DOHH2 (cell line): Measurements from ENCODE around the gene GRID1.
A peak's percentile ranks its signal among the peaks of the same experiment; 100 is the strongest.

Experiments
- H3F3A ChIP-seq: fragments of 200-600 bp; sonication (generic), shearing (Covaris generic); 2 replicates; pipeline ENCODE4 v1.6.0; 2016; ENCODE audit warnings: antibody characterized with exemption, mild to moderate bottlenecking; ENCODE audit not compliant: control insufficient read depth, insufficient read depth
- H3K27ac ChIP-seq: fragments of 200-600 bp; sonication (generic); 2 replicates; pipeline ENCODE4 v1.5.1; 2014; ENCODE audit warnings: low read depth, mild to moderate bottlenecking, low read length, moderate library complexity
- H3K27me3 ChIP-seq: fragments of 200-600 bp; sonication (generic); 2 replicates; pipeline ENCODE4 v1.6.1; 2014; ENCODE audit warnings: mild to moderate bottlenecking, low read length, mixed read lengths; ENCODE audit not compliant: control insufficient read depth
- H3K36me3 ChIP-seq: fragments of 200-600 bp; sonication (generic); 2 replicates; pipeline ENCODE4 v1.6.1; 2014; ENCODE audit warnings: mild to moderate bottlenecking, low read length, moderate library complexity, mixed read lengths; ENCODE audit not compliant: control insufficient read depth
- H3K4me1 ChIP-seq: fragments of 200-600 bp; sonication (generic); 2 replicates; pipeline ENCODE4 v1.6.1; 2014; ENCODE audit warnings: mild to moderate bottlenecking, low read length, mixed read lengths; ENCODE audit not compliant: control insufficient read depth
- H3K4me2 ChIP-seq: fragments of 200-600 bp; sonication (generic); 2 replicates; pipeline ENCODE4 v1.6.0; 2014; ENCODE audit warnings: mild to moderate bottlenecking, low read length, moderate library complexity
- H3K4me3 ChIP-seq: fragments of 200-600 bp; sonication (generic); 2 replicates; pipeline ENCODE4 v1.5.1; 2014; ENCODE audit warnings: mild to moderate bottlenecking, low read length, mixed read lengths
- H3K79me2 ChIP-seq: fragments of 200-600 bp; sonication (generic); 2 replicates; pipeline ENCODE4 v1.6.1; 2014; ENCODE audit warnings: mild to moderate bottlenecking, low read length, mixed read lengths; ENCODE audit not compliant: control insufficient read depth
- H3K9me2 ChIP-seq: fragments of 200-600 bp; sonication (generic); replicated peaks from 2 replicates; pipeline ENCODE4 v1.6.1; 2014; ENCODE audit warnings: mild to moderate bottlenecking, low read length, mixed read lengths; ENCODE audit not compliant: control insufficient read depth
- H3K9me3 ChIP-seq: fragments of 200-600 bp; sonication (generic); 2 replicates; pipeline ENCODE4 v1.6.1; 2014; ENCODE audit warnings: antibody characterized with exemption, low read length, mixed read lengths; ENCODE audit not compliant: control insufficient read depth, insufficient read depth
- H4K20me1 ChIP-seq: fragments of 200-600 bp; sonication (generic); 2 replicates; pipeline ENCODE4 v1.6.0; 2014; ENCODE audit warnings: low read depth, mild to moderate bottlenecking, antibody characterized with exemption, low read length, moderate library complexity; ENCODE audit not compliant: control insufficient read depth, insufficient read depth
- EZH2phosphoT487 ChIP-seq: fragments of 200-600 bp; sonication (generic); IDR thresholded peaks from 2 replicates; pipeline ENCODE4 v1.6.1; 2017; ENCODE audit warnings: borderline replicate concordance, mild to moderate bottlenecking, antibody characterized with exemption, low read length, moderate library complexity, mixed read lengths
- TF ChIP-seq, protein P1 (sequence below): fragments of 200-600 bp; sonication (generic); IDR thresholded peaks from one replicate; pipeline ENCODE4 v1.5.1; 2014; ENCODE audit warnings: antibody characterized with exemption, mild to moderate bottlenecking, low read depth, low read length; ENCODE audit not compliant: poor library complexity, severe bottlenecking

The GRID1 gene

DNA sequence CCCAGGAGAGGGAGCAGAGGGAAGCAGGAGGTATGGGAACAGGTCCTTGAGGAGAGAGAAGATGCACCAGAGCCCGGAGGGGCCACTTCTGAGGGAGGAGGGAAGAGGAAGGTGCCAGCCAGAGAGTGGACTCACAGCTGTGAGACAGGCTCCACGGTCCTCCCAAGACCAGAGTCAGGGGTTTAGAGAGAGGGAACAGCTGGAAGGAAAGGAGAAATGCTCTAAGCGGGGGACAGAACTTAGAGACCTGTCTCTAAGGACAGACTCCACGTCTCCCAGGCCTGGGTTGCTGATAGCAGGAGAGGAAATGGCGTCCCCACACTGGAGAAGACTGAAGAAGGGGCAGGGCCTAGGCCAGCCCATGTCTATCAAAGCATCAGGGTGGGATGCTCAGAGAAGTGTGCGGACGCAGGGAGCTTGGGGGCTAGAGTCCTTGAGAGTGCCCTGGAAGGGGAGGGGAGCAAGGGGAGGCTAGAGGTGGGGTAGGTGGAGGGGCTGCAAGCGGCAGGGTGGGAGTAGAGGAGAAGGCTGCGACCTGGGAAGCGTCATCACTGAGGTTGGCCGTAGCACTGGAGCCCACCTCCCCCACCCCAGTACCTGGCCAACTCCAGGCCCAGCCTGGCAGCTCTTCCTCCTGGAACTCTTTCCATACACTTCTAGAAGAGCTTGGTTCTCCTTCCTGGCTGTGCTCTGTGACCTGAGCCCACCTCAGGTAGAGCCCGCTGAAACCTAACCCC lies 25.6 kb upstream of the GRID1 start:
- Histone ChIP-seq H3K27me3 (no peaks in the 10 kb centered on the region), H3K36me3 (peaks cover 23% of the 10 kb centered on the region), H4K20me1 (no peaks in the 10 kb centered on the region), H3K4me3 (peak overlapping the region; percentile 84), H3K9me3 (no peaks in the 10 kb centered on the region), H3K27ac (peak overlapping the region; percentile 84), H3K4me2 (peak overlapping the region; percentile 96), H3F3A (0 out of 2 replicates have a peak, but pooled peaks cover 4% of the 10 kb centered on the region), H3K79me2 (peaks cover 20% of the 10 kb centered on the region), H3K9me2 (no peaks in the 10 kb centered on the region), H3K4me1 (peaks cover 78% of the 10 kb centered on the region)
- TF ChIP-seq, protein P1, sequence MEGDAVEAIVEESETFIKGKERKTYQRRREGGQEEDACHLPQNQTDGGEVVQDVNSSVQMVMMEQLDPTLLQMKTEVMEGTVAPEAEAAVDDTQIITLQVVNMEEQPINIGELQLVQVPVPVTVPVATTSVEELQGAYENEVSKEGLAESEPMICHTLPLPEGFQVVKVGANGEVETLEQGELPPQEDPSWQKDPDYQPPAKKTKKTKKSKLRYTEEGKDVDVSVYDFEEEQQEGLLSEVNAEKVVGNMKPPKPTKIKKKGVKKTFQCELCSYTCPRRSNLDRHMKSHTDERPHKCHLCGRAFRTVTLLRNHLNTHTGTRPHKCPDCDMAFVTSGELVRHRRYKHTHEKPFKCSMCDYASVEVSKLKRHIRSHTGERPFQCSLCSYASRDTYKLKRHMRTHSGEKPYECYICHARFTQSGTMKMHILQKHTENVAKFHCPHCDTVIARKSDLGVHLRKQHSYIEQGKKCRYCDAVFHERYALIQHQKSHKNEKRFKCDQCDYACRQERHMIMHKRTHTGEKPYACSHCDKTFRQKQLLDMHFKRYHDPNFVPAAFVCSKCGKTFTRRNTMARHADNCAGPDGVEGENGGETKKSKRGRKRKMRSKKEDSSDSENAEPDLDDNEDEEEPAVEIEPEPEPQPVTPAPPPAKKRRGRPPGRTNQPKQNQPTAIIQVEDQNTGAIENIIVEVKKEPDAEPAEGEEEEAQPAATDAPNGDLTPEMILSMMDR, result no peak
- no peak for TF ChIP-seq EZH2phosphoT487

DNA sequence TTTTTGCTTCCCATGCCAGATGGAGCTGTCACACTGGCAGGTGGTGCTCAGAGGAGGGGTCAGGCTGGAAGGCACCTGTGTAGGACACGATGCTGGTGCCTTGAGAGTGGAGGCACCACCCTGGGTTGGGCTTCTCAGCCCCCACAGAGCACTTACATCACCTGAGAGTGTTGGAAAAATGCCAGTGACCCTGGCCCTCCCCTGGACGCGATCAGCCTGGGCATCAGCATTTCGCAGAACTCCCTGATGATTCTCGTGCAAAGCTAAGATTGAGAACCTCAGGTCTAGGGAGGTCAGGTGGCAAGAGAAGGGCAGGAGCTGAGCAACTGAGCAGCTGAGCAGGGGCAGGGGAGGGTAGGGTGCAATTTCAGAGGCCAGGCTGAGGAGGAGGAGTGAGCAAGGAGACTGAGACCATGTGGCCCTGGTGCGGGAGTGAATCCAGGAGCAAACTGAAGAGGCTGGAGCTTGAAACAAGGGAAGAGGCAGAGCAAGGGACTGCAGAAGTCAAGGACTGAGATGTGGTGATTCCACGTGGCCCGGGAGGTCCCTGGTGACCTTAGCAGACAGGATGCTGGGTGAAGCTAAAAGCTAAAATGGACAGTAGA lies 24.7 kb upstream of the GRID1 start:
- Histone ChIP-seq H3K4me2 (peak overlapping the region; percentile 96), H3K4me3 (peak overlapping the region; percentile 84), H3K9me3 (no peaks in the 10 kb centered on the region), H3K27me3 (no peaks in the 10 kb centered on the region), H3K27ac (peak overlapping the region; percentile 84), H3K36me3 (peaks cover 23% of the 10 kb centered on the region), H4K20me1 (no peaks in the 10 kb centered on the region), H3K4me1 (peaks cover 77% of the 10 kb centered on the region), H3K79me2 (peaks cover 20% of the 10 kb centered on the region), H3K9me2 (no peaks in the 10 kb centered on the region), H3F3A (0 out of 2 replicates have a peak, but pooled peaks cover 4% of the 10 kb centered on the region)
- TF ChIP-seq, protein P1, result no peak
- no peak for TF ChIP-seq EZH2phosphoT487

DNA sequence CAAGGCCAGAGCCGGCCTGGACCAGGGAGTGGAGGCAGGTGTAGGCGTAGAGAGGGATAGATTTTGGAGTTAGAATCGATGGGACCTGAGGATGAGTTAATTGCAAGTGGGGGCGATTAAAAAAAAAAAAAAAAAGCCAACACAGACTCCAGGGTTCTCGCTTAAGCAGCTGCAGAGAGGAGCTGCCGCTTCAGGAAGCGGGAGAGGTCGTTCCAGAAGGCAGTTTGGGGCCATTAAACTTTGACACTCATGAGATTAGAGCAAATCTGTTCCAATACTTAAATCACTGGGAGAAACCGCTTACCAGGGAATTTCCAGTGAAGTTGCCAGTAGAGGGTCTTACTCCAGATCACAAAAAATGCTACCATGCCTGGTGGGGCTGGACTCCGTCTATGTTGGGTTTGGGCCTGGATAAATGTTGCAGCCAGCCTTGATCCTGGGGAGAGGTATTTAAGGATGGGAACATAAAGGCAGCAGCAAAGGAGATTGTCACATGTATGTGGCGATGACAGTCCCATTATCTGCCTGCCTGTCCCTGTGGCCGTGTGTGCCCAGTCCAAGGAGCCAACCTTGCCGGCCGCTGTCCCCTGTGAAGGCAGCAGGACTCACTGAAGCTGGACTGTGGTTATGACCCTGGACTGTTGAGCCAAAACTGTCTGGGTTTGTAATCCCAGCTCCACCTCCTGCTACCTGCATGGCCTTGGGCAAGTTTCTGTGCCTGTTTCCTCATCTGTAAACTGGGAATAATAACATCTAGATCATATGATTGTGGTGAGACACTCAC lies 23.9 kb upstream of the GRID1 start:
- Histone ChIP-seq H3K27me3 (no peaks in the 10 kb centered on the region), H3K79me2 (peaks cover 20% of the 10 kb centered on the region), H3F3A (peaks cover 6% of the 10 kb centered on the region; the same call in 1 of the 2 replicates), H3K9me3 (no peaks in the 10 kb centered on the region), H3K27ac (peak overlapping the region; percentile 84), H3K4me3 (peak overlapping the region; percentile 84), H3K9me2 (no peaks in the 10 kb centered on the region), H3K4me1 (peaks cover 81% of the 10 kb centered on the region), H4K20me1 (no peaks in the 10 kb centered on the region), H3K4me2 (peak overlapping the region; percentile 96), H3K36me3 (peaks cover 23% of the 10 kb centered on the region)
- TF ChIP-seq EZH2phosphoT487, result no peak
- TF ChIP-seq, protein P1, result no peak
